ENCODE data around the gene OR10A4.
A peak's percentile ranks its signal among the peaks of the same experiment; 100 is the strongest.

The OR10A4 gene

DNA sequence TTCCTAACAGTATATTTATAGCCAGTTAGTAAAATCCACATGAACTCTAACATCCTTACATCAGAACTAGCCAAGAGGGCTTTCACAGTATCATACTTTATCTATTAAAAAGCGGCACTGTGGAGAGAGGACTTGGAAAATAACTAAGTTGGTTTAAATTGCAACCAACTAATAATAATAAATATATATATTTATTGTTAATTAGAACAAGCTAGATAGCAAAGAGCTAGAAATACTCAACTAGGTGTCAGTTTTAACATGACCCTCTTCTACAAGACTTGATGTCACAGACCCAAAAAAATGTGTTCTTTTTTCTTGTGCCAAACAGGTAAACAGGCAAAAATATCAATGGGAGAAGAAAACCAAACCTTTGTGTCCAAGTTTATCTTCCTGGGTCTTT lies 44.3 kb downstream of the OR10A4 start, which contains the start of gene OR2D3:
Gene OR2D3, plus strand, starts transcription at position 301 of the 400 bp plus-strand sequence. Its CDS starts 0 bp downstream, at position 301.
- no peak within 1 kb of the TSS for H3K9ac ChIP-seq (ENCODE audit: low read length in 5 of 5)
- peaks cover 0 to 2% (median 0%) of the 10 kb centered on the region in 5 donors for H3K9me3 ChIP-seq (ENCODE audit: control insufficient read depth in 5 of 5, low read length in 5 of 5)
- H3K4me1 ChIP-seq (ENCODE audit: control insufficient read depth in 5 of 5, insufficient read depth in 5 of 5, low read length in 5 of 5), result peaks cover 0 to under 1% (median 0%) of the 10 kb centered on the region in 5 donors
- no peaks in the 10 kb centered on the region for H3K36me3 ChIP-seq (ENCODE audit: control insufficient read depth in 5 of 5, insufficient read depth in 5 of 5, low read length in 5 of 5)
- H3K4me3 ChIP-seq (ENCODE audit: low read depth in 1 of 5, low read length in 5 of 5), result no peak within 1 kb of the TSS
- no peaks in the 10 kb centered on the region for H3K27me3 ChIP-seq (ENCODE audit: control insufficient read depth in 5 of 5, insufficient read depth in 4 of 5, low read length in 5 of 5)
- H3K27ac ChIP-seq (ENCODE audit: low read depth, low read length), result no peak within 1 kb of the TSS

- Histone ChIP-seq H3K9ac (ENCODE audit: low read length in 5 of 5) (no peak overlapping the region), H3K36me3 (ENCODE audit: control insufficient read depth in 5 of 5, insufficient read depth in 5 of 5, low read length in 5 of 5) (no peaks in the 10 kb centered on the region), H3K27me3 (ENCODE audit: control insufficient read depth in 5 of 5, insufficient read depth in 4 of 5, low read length in 5 of 5) (no peaks in the 10 kb centered on the region), H3K4me3 (ENCODE audit: low read depth in 1 of 5, low read length in 5 of 5) (no peak overlapping the region), H3K27ac (ENCODE audit: low read depth, low read length) (no peak overlapping the region), H3K9me3 (ENCODE audit: control insufficient read depth in 5 of 5, low read length in 5 of 5) (no peaks in the 10 kb centered on the region), H3K4me1 (ENCODE audit: control insufficient read depth in 5 of 5, insufficient read depth in 5 of 5, low read length in 5 of 5) (peaks cover 1 to 20% (median 13%) of the 10 kb centered on the region in 5 donors)
Observed at GRCh38 chr11:6925007-6925577, 48.7 kb downstream of the OR10A4 start.

DNA sequence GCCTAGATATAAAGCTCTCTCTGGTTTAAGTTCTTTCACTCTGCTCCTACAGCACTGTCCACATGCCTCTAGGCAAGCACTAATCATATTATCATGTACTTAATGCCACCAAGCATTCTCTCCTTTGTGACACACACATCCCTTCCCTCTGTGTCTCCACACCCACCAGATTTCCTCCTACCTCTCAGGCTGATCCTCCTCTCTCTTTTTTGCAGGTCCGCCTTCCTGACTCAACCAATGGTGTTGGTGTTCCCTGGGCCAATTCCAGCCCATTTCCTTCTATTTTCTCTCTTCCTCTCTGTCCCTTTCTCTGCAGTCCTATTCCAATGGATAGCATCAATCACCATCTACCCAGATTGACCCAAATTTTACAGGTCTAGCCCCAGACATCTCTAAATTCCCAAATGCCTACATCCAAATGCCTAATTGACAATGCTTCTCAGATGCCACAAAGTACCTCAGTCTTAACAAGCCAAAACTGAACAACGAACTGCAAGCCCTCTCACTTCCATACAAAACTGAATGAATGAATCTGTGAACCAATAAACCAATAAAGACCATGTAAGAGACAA lies 49.3 kb downstream of the OR10A4 start:
- H3K9me3 ChIP-seq (ENCODE audit: control insufficient read depth in 5 of 5, low read length in 5 of 5), result no peaks in the 10 kb centered on the region
- peak overlapping the region; percentile 54 to 88 (median 77) for H3K4me3 ChIP-seq (ENCODE audit: low read depth in 1 of 5, low read length in 5 of 5)
- peak overlapping the region in 2 of 5 donors; percentile 76 to 81 for H3K9ac ChIP-seq (ENCODE audit: low read length in 5 of 5)
- peaks cover 1 to 20% (median 13%) of the 10 kb centered on the region in 5 donors for H3K4me1 ChIP-seq (ENCODE audit: control insufficient read depth in 5 of 5, insufficient read depth in 5 of 5, low read length in 5 of 5)
- no peaks in the 10 kb centered on the region for H3K36me3 ChIP-seq (ENCODE audit: control insufficient read depth in 5 of 5, insufficient read depth in 5 of 5, low read length in 5 of 5)
- H3K27me3 ChIP-seq (ENCODE audit: control insufficient read depth in 5 of 5, insufficient read depth in 4 of 5, low read length in 5 of 5), result no peaks in the 10 kb centered on the region
- no peak overlapping the region for H3K27ac ChIP-seq (ENCODE audit: low read depth, low read length)

- peak within 1 kb of the TSS; percentile 74 to 88 (median 78) for H3K4me3 ChIP-seq (ENCODE audit: low read depth in 1 of 5, low read length in 5 of 5)
- no peaks in the 10 kb centered on the region for H3K36me3 ChIP-seq (ENCODE audit: control insufficient read depth in 5 of 5, insufficient read depth in 5 of 5, low read length in 5 of 5)
- no peaks in the 10 kb centered on the region for H3K27me3 ChIP-seq (ENCODE audit: control insufficient read depth in 5 of 5, insufficient read depth in 4 of 5, low read length in 5 of 5)
- no peaks in the 10 kb centered on the region for H3K9me3 ChIP-seq (ENCODE audit: control insufficient read depth in 5 of 5, low read length in 5 of 5)
- H3K4me1 ChIP-seq (ENCODE audit: control insufficient read depth in 5 of 5, insufficient read depth in 5 of 5, low read length in 5 of 5), result peaks cover 1 to 21% (median 18%) of the 10 kb centered on the region in 5 donors
- peak within 1 kb of the TSS; percentile 49 to 81 (median 76) for H3K9ac ChIP-seq (ENCODE audit: low read length in 5 of 5)
- no peak within 1 kb of the TSS for H3K27ac ChIP-seq (ENCODE audit: low read depth, low read length)
Observed at GRCh38 chr11:6926208-6927029, 50.0 kb downstream of the OR10A4 start, which contains the start of gene ZNF215. Gene ZNF215 (plus strand): TSS chr11:6926426. CDS start chr11:6932273, 5,847 bp downstream.

- Histone ChIP-seq H3K27ac (ENCODE audit: low read depth, low read length) (no peak overlapping the region), H3K9ac (ENCODE audit: low read length in 5 of 5) (peak overlapping the region in 4 of 5 donors; percentile 21 to 81 (median 78)), H3K27me3 (ENCODE audit: control insufficient read depth in 5 of 5, insufficient read depth in 4 of 5, low read length in 5 of 5) (no peaks in the 10 kb centered on the region), H3K36me3 (ENCODE audit: control insufficient read depth in 5 of 5, insufficient read depth in 5 of 5, low read length in 5 of 5) (no peaks in the 10 kb centered on the region), H3K4me1 (ENCODE audit: control insufficient read depth in 5 of 5, insufficient read depth in 5 of 5, low read length in 5 of 5) (peaks cover 1 to 22% (median 19%) of the 10 kb centered on the region in 5 donors), H3K9me3 (ENCODE audit: control insufficient read depth in 5 of 5, low read length in 5 of 5) (no peaks in the 10 kb centered on the region), H3K4me3 (ENCODE audit: low read depth in 1 of 5, low read length in 5 of 5) (peak overlapping the region; percentile 74 to 88 (median 78))
Observed at GRCh38 chr11:6927030-6927617, 50.7 kb downstream of the OR10A4 start.
